Left lung (tissue), 10 donors: Measurements from ENCODE around the gene HOXA3. TPM values are rescaled to one million over a fixed set of nuclear protein-coding genes. Genes with fewer than 3 reads are reported as not detected.
A peak's percentile ranks its signal among the peaks of the same experiment; 100 is the strongest.

ENCODE experiments used
- ATAC-seq: fragments of 200-7000 bp; cut with Tn5 transposase; one replicate; pipeline ENCODE4 v1.9.1; 2020; ENCODE audit warnings: moderate library complexity
- DNase-seq, 4 donors: peaks; one replicate each; pipeline ENCODE4 v3.0.0-alpha.2; 2013 to 2020
- H3K27ac ChIP-seq, 2 donors: fragments of 200-600 bp; sonication (generic) in 1 of 2; one replicate each; pipeline versions ENCODE4 v1.5.0 to v1.8.0; 2020 to 2021
- H3K27me3 ChIP-seq, 2 donors: fragments of 200-600 bp; sonication (generic) in 1 of 2; one replicate each; pipeline versions ENCODE4 v1.5.0 to v1.8.0; 2020 to 2021
- H3K36me3 ChIP-seq, 2 donors: fragments of 200-600 bp; sonication (generic) in 1 of 2; one replicate each; pipeline versions ENCODE4 v1.5.0 to v1.8.0; 2020 to 2021
- H3K4me1 ChIP-seq, 2 donors: fragments of 200-600 bp; one replicate each; pipeline ENCODE4 v1.8.0; 2021
- H3K4me3 ChIP-seq, 2 donors: fragments of 200-600 bp; sonication (generic) in 1 of 2; one replicate each; pipeline versions ENCODE4 v1.5.0 to v1.8.0; 2020 to 2021; ENCODE audit warnings: mild to moderate bottlenecking in 1 of 2
- H3K9me3 ChIP-seq, 2 donors: fragments of 200-600 bp; sonication (generic) in 1 of 2; one replicate each; pipeline versions ENCODE4 v1.5.0 to v1.8.0; 2020 to 2021
- CTCF ChIP-seq, 2 donors: fragments of 200-600 bp; sonication (generic) in 1 of 2; IDR thresholded peaks; one replicate each; pipeline versions ENCODE4 v1.5.0 to v1.8.0; 2021; ENCODE audit warnings: antibody characterized with exemption in 2 of 2
- intact Hi-C, 2 donors: fragments of 100-400 bp; cut with DNase I; formaldehyde crosslinking; loops; one replicate each; pipeline versions ENCODE4 v1.11.2 to v1.14.2; 2022
- polyA plus RNA-seq, 6 donors: library from polyadenylated mRNA; unstranded; fragments of 120-200 nt; gene quantifications; one replicate each; pipeline ENCODE4 v1.2.1, GENCODE V29; 2013; ENCODE audit not compliant: insufficient read length in 6 of 6
- total RNA-seq, 2 donors: library from RNA; stranded (reverse); fragmentation: NEBNext Ultra II Directional; extraction: Animal tissue kit (Norgen Biotek cat#: 25700); gene quantifications; one replicate each; pipeline ENCODE4 v1.2.1, GENCODE V29; 2021
- donor health status: DM: no; HTN: yes; CAD: no.
- donor health status: DM: no; HTN: no; CAD: no.

HOXA3 gene
- total and polyA plus RNA-seq, 8 donors: 5.7 to 49.6 (median 39.6) TPM

GRCh38 chr7:27132214-27132613, 20.2 kb downstream of the HOXA3 start:
- H3K4me1 ChIP-seq: peaks cover 22 to 48% of the 10 kb centered on the region in 2 donors
- H3K27ac ChIP-seq: no peak overlapping the region
- H3K27me3 ChIP-seq: peaks cover 6 to 98% of the 10 kb centered on the region in 2 donors

GRCh38 chr7:27131390-27131819, 21.0 kb downstream of the HOXA3 start:
- Histone ChIP-seq H3K9me3 (no peaks in the 10 kb centered on the region), H3K36me3 (no peaks in the 10 kb centered on the region), H3K4me3 (peak overlapping the region; percentile 29 to 49), H3K27me3 (peaks cover 4 to 98% of the 10 kb centered on the region in 2 donors), H3K27ac (peak overlapping the region; percentile 81 to 86), H3K4me1 (peaks cover 20 to 39% of the 10 kb centered on the region in 2 donors)
- intact Hi-C loops: no loop called here
- no peak for ATAC-seq
- no peak for TF ChIP-seq CTCF (IDR thresholded peaks at IDR 0.05)
- no peak for DNase-seq

More at GRCh38 chr7:27132214-27132613, 20.2 kb downstream of the HOXA3 start:
- intact Hi-C loops: no loop called here
- DNase-seq (no peak), ATAC-seq (no peak)
- Histone ChIP-seq H3K4me3 (no peak overlapping the region), H3K9me3 (no peaks in the 10 kb centered on the region), H3K36me3 (no peaks in the 10 kb centered on the region)
- TF ChIP-seq CTCF (IDR thresholded peaks at IDR 0.05): no peak

- ATAC-seq (peak; percentile 96), DNase-seq (peak; percentile 61 to 94 (median 90))
- peak within 1 kb of the TSS; percentile 81 to 86 for H3K27ac ChIP-seq
- H3K9me3 ChIP-seq: no peaks in the 10 kb centered on the region
- peak within 1 kb of the TSS; percentile 49 to 51 for H3K4me3 ChIP-seq
- H3K36me3 ChIP-seq: no peaks in the 10 kb centered on the region
- peaks cover 0 to 96% of the 10 kb centered on the region in 2 donors for H3K27me3 ChIP-seq
- TF ChIP-seq CTCF (IDR thresholded peaks at IDR 0.05): no peak
- intact Hi-C loops: no loop called here
- peaks cover 17 to 39% of the 10 kb centered on the region in 2 donors for H3K4me1 ChIP-seq
Measured at GRCh38 chr7:27130540-27131389, 21.6 kb downstream of the HOXA3 start, which contains the start of gene HOXA4. Gene HOXA4, minus strand, starts transcription at chr7:27130757. Its CDS starts 24 bp downstream, at chr7:27130733.

- intact Hi-C loops: no loop called here
- peaks cover 0 to 96% of the 10 kb centered on the region in 2 donors for H3K27me3 ChIP-seq
Measured at GRCh38 chr7:27129729-27130539, 22.4 kb downstream of the HOXA3 start.

More at GRCh38 chr7:27129729-27130539, 22.4 kb downstream of the HOXA3 start:
- DNase-seq (peak in 1 of 4 donors; percentile 29), ATAC-seq (peak; percentile 8)
- Histone ChIP-seq H3K9me3 (no peaks in the 10 kb centered on the region), H3K4me1 (peaks cover 14 to 39% of the 10 kb centered on the region in 2 donors), H3K36me3 (no peaks in the 10 kb centered on the region), H3K4me3 (peak overlapping the region; percentile 49 to 51), H3K27ac (peak overlapping the region; percentile 81 to 83)
- TF ChIP-seq CTCF (IDR thresholded peaks at IDR 0.05): no peak
